ENCODE measurements around the gene CA9. TPM values are rescaled to one million over a fixed set of nuclear protein-coding genes. Genes with fewer than 3 reads are reported as not detected.

CA9 gene
- total and polyA plus RNA-seq, 9 of the 15 experiments (the other 6 are each of a cell fraction or from before 2014, with no cell fraction given), result 0.15 to 10.6 (median 0.60) TPM; not detected in 4

DNA sequence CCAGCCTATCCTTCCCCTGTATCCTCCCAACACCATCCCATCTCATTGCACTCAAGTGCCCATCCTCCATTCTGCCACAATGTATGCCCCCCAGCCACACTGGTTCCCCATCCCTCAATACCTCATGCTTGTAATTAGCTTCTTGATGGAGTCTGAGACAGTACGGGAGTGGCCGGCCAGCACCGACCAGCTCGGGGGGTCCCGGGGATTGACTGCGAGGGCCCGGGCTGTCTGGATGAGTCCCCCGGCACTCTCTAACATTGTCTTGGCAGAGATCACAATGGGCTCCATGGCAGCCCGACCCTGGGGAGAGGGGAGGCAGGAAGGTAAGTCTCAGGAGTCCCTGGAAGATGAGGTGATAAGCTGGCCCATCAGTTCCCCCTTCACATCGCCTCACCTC lies 33.2 kb downstream of the CA9 start (continued):
- TF ChIP-seq ZZZ3 (IDR thresholded peaks at IDR 0.05), result no peak
- no peak for TF ChIP-seq SMARCB1 (IDR thresholded peaks at IDR 0.05; ENCODE audit: insufficient read length, low read depth)
- no peak for TF ChIP-seq CAMTA2 (CRISPR knock-in tag; conservative IDR thresholded peaks at IDR 0.05)

DNA sequence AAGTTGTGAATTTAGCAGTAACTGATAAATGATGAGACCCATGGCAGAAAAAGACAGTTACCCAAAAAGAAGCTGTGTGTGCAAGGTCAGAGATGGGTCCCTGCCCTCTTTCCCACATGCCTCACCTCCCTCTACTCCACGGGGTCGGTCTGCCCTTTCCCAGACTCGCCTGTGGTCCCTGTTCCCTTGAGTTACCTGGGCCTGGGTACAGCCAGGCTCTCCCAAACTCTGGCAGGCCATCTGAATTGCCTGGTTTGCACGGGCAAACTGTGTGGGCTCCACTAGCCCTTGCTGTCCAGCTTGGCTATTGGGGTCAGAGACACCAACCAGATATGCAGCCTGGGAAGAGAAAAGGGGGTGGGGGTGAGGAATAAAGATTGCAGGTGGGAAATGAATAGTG lies 34.4 kb downstream of the CA9 start:
- Histone ChIP-seq H3K27ac (ENCODE audit: extremely low read depth, low read depth, low read length) (no peak overlapping the region), H3K4me1 (replicated peaks in 1 of 2; ENCODE audit: control insufficient read depth in 2 of 2, insufficient read depth in 2 of 2, low read length in 2 of 2) (no peaks in the 10 kb centered on the region), H3K27me3 (ENCODE audit: control insufficient read depth in 2 of 2, insufficient read depth in 2 of 2, low read length in 2 of 2) (no peaks in the 10 kb centered on the region), H3K36me3 (ENCODE audit: control insufficient read depth, insufficient read depth, low read length) (peaks cover 91% of the 10 kb centered on the region), H3K79me2 (ENCODE audit: control insufficient read depth, insufficient read depth, low read length) (no peaks in the 10 kb centered on the region), H3K9me1 (ENCODE audit: control insufficient read depth, insufficient read depth, low read length) (peaks cover 3% of the 10 kb centered on the region), H4K20me1 (replicated peaks; ENCODE audit: control insufficient read depth, insufficient read depth, low read length) (no peaks in the 10 kb centered on the region), H3K4me2 (ENCODE audit: insufficient read depth, low read length) (no peak overlapping the region), H3K9me3 (replicated peaks; ENCODE audit: control insufficient read depth, insufficient read depth, low read depth, low read length) (no peaks in the 10 kb centered on the region), H3K9ac (ENCODE audit: insufficient read depth in 1 of 2, low read depth in 2 of 2, low read length in 2 of 2) (no peak overlapping the region), H2AFZ (ENCODE audit: low read depth, low read length) (no peak overlapping the region), H3K4me3 (no peak overlapping the region)
- intact Hi-C loops (cut with micrococcal nuclease), result no loop called here
- DNase-seq (ENCODE audit: extremely low read depth in 1 of 4, low spot score in 3 of 4) (no peak), FAIRE-seq (no peak), ATAC-seq (no peak)
- BruUV-seq (replicated peaks), result no TSS peak
- in situ Hi-C loops (cut with MboI), result no loop called here
- CTCF ChIA-PET (ENCODE audit: low intra/inter-chr PET ratio), result no interaction called here
- POLR2A ChIA-PET, result interaction anchor here (0.7 to 1.8 kb wide), 3 partner anchors 11 to 44 kb away, joined by 3 to 8 read pairs (median 4); no protein-coding TSS in a partner anchor
- TF ChIP-seq BMI1 (IDR thresholded peaks at IDR 0.05; ENCODE audit: low read length) (no peak), SMARCA5 (IDR thresholded peaks at IDR 0.05) (no peak), ZNF778 (CRISPR knock-in tag; IDR thresholded peaks at IDR 0.05) (no peak), RAD21 (CRISPR knock-in tag; conservative IDR thresholded peaks at IDR 0.05 in 1 of 2, IDR thresholded peaks at IDR 0.05 in 1 of 2) (no peak)
- 98% methylated on average over 4 of the region's 4 CpGs for WGBS (ENCODE audit: insufficient coverage, low coverage, missing lambda C conversion rate)

All from K562 (cell line).